Activated CD4-positive, alpha-beta T cell treated with anti-CD3 and anti-CD28 coated beads, Interleukin-2, amount 50 U/mL, for 24 hours (primary cell): ENCODE data around the gene RASSF7.

Experiments used
- DNase-seq, 2 donors: peaks; one replicate each; pipeline ENCODE4 v3.0.0-alpha.2; 2020; ENCODE audit warnings: low read depth in 1 of 2, low spot score in 1 of 2

The RASSF7 gene

GRCh38 chr11:581752-582151 lies 21.0 kb downstream of the RASSF7 start:
- DNase-seq, result no peak

GRCh38 chr11:584287-584686 lies 23.5 kb downstream of the RASSF7 start:
- DNase-seq, result no peak

DNA sequence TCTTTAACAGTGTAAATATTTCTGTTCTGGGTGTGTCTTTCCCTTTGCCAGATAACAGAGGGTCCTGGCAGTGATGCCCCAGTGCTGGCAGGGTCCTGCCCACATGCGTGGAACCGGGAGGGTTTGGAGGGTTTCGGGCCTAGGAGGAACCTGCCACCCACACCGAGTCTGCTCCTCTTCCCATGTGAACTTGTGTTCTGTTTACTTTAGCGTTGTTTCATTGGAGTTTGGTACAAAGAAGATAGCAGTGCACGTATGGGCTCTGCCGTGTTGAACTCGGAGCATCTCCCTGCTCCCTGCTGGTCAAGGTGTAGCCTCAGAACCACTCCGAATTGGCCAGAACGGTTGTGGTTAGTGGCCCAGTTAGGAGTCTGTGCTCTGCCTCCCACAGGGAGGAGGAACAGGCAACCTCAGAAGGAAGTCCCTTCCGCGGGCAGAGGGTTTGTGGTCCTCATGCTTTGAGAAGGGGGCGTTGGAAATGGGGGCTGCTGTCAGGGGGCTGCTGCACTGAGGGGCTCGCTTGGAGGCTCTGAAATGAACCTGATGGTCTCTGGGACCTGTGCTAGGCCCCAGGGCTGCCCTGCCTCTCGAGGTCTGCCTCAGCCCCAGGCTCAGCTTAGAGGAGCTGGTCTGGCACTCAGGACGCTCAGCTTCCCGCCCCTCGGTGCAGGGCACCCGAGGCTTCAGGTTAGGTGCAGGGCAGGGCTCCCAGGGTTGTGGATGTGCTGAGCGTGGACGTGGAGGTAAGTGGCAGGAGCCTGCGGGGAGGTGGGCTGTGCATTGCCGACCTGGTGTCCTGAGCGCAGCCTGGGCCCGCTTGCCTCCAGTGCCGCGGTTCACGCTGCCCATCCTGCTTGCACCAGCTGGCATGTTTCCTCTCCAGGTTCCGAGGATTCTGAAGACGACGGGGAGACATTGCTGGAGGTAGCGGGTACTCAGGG lies 25.9 kb downstream of the RASSF7 start:
- DNase-seq, result no peak

GRCh38 chr11:587546-587945 lies 26.8 kb downstream of the RASSF7 start:
- no peak for DNase-seq

- peak; percentile 46 to 57 for DNase-seq
These were observed 27.2 kb downstream of the RASSF7 start for GRCh38 chr11:587978-588380.

GRCh38 chr11:589798-590197 lies 29.0 kb downstream of the RASSF7 start:
- DNase-seq, result no peak

DNA sequence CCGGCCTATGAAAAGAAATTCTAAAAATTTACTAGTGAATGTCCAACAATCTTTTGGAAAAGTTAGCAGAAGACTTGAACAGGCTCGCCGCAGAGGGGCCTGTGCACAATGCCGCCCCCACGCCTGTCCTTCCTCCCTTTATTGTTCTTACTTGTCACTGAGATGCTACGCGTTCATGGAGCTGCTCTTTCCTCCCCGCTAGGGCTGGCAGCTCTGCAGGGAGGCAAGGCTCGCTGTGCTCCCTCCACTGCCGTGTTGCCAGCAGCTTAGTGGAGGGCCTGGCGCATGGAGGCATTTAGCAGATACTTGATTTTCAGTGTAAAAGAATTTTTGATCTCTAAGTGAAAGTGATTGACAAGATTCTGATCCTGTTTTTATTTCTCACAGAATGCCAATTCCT lies 30.2 kb downstream of the RASSF7 start:
- DNase-seq, result no peak

GRCh38 chr11:592501-592900 lies 31.7 kb downstream of the RASSF7 start:
- DNase-seq, result no peak

GRCh38 chr11:592918-593317 lies 32.1 kb downstream of the RASSF7 start:
- DNase-seq, result no peak

DNA sequence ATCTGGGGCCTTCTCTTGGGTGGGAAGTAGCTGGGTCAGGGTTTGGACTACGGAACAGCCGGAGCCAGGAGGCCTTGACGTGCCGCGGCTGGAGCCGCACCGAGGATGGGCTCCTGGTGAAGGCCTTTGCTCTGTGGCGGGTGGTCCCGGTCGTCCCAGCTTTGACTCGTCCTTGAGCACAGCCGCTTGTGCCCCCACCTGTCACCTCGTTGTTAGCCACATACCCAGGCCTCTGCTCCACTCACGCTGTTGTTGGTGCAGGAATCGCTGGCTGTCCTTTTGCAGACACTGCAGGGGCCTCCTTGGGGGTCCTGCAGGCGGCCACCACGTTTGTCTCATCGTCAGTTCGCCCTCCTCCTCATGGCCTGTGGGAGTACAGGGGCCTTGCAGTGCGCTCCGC lies 32.6 kb downstream of the RASSF7 start:
- DNase-seq, result no peak

GRCh38 chr11:595400-595799 lies 34.6 kb downstream of the RASSF7 start:
- DNase-seq, result no peak

- DNase-seq, result no peak
These were observed 35.6 kb downstream of the RASSF7 start for GRCh38 chr11:596374-596773.

DNA sequence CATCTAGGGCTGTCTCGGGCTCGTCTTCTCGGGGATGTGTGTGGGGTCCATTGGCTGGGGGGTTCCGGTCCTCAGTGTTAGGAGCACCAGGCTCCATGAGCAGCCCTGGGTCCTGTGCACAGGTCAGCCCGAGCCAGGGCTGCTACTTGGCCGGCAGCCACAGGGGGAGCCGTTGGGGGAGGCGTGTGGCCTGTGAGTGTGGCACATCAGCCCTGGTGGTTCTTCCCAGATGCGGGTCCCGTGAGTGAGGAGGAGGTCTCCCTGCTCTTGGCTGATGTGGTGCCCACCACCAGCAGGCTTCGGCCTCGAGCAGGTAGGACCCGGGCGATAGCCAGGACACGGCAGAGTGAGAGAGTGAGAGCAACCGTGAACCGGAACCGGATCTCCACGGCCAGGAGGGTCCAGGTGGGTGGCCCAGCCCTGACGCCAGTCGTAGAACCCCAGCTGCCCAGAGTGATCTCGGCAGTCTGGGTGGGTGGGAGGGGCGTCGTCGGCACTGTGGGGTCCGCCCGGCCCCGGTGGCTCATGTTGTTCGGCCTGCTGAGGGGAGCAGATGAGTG lies 36.5 kb downstream of the RASSF7 start:
- no peak for DNase-seq

GRCh38 chr11:598005-598680 lies 37.4 kb downstream of the RASSF7 start:
- DNase-seq, result no peak

- no peak for DNase-seq
These were observed 40.9 kb downstream of the RASSF7 start for GRCh38 chr11:601573-602245.

DNA sequence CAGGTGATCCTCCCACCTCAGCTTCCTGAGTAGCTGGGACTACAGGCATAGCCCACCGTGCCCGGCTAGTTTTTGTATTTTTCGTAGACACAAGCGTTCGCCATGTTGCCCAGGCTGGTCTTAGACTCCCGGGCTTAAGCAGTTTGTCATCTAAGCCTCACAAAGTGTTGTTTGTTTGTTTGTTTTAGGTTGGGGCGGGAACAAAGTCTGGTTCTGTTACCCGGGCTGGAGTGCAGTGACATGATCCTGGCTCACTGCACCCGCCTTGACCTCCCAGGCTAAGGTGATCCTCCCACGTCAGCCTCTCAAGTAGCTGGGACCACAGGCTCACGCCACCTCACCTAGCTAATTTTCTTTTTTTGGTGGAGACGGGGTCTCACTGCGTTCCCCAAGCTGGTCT lies 42.4 kb downstream of the RASSF7 start:
- DNase-seq, result no peak

- no peak for DNase-seq
These were observed 44.7 kb downstream of the RASSF7 start for GRCh38 chr11:605286-606129.

DNA sequence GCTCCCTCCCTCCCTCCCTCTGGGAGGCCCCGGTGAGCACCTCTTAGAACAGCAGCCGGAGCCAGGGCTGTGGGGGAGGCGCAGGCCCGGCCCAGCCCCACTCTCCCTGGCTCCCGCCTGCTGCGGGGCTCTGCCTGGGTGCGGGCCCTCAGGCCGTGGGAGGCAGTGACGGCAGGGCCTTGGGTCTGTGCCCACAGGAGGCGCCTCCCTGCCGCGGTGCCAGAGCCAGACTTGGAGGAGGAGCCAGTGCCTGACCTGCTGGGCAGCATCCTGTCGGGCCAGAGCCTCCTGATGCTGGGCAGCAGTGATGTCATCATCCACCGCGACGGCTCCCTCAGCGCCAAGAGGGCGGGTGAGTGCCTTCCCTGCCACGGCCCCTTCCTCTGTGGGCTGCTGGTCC lies 45.5 kb downstream of the RASSF7 start:
- DNase-seq, result no peak

GRCh38 chr11:607020-607780 lies 46.4 kb downstream of the RASSF7 start:
- no peak for DNase-seq
